Left colon (tissue), 2 donors: ENCODE measurements around the gene SH3RF2. TPM values are rescaled to one million over a fixed set of nuclear protein-coding genes. Genes with fewer than 3 reads are reported as not detected.

Experiments
- ATAC-seq: fragments of 200-7000 bp; cut with Tn5 transposase; one replicate; pipeline ENCODE4 v1.9.1; 2020; ENCODE audit warnings: mild to moderate bottlenecking, moderate library complexity
- DNase-seq, 2 donors: peaks; one replicate each; pipeline ENCODE4 v3.0.0-alpha.2; 2020
- intact Hi-C, 2 donors: fragments of 100-400 bp; cut with DNase I in 1 of 2; cut with micrococcal nuclease in 1 of 2; formaldehyde crosslinking; loops; one replicate each; pipeline versions ENCODE4 v1.11.2 to v1.14.0; 2022; cut with DNase I, micrococcal nuclease
- total RNA-seq, 2 donors: library from RNA; stranded (reverse); fragmentation: NEBNext Ultra II Directional; extraction: Animal tissue kit (Norgen Biotek cat#: 25700); gene quantifications; one replicate each; pipeline ENCODE4 v1.2.1, GENCODE V29; 2021
- donor health status: DM: no; HTN: no; CAD: no.
- donor health status: DM: yes; HTN: yes; CAD: no.

The SH3RF2 gene
- total RNA-seq, 2 donors from 2014 or later = 54.9 to 62.9 TPM

- intact Hi-C loops = no loop called here
- DNase-seq (no peak), ATAC-seq (peak; percentile 40)
Measured at GRCh38 chr5:145918397-145918796, 18.0 kb upstream of the SH3RF2 start.

GRCh38 chr5:145919413-145919812 is 17.0 kb upstream of the SH3RF2 start:
- ATAC-seq = no peak
- DNase-seq = no peak
- intact Hi-C loops = no loop called here

- DNase-seq = no peak
- intact Hi-C loops = no loop called here
- ATAC-seq = no peak
Measured at GRCh38 chr5:145920542-145921210, 15.7 kb upstream of the SH3RF2 start.

- ATAC-seq (no peak), DNase-seq (no peak)
- intact Hi-C loops = no loop called here
Measured at GRCh38 chr5:145921211-145921610, 15.2 kb upstream of the SH3RF2 start.

- no peak for ATAC-seq
- intact Hi-C loops = no loop called here
- DNase-seq = no peak
Measured at GRCh38 chr5:145922059-145922458, 14.3 kb upstream of the SH3RF2 start.

GRCh38 chr5:145923405-145923804 is 13.0 kb upstream of the SH3RF2 start:
- no peak for DNase-seq
- no peak for ATAC-seq
- intact Hi-C loops = no loop called here

GRCh38 chr5:145924849-145925248 is 11.5 kb upstream of the SH3RF2 start:
- intact Hi-C loops = no loop called here
- ATAC-seq = no peak
- no peak for DNase-seq

- intact Hi-C loops = no loop called here
- ATAC-seq (no peak), DNase-seq (no peak)
Measured at GRCh38 chr5:145925353-145925752, 11.0 kb upstream of the SH3RF2 start.

GRCh38 chr5:145925803-145926202 is 10.6 kb upstream of the SH3RF2 start:
- no peak for DNase-seq
- ATAC-seq = no peak
- intact Hi-C loops = no loop called here

GRCh38 chr5:145931718-145932117 is 4.7 kb upstream of the SH3RF2 start:
- ATAC-seq = no peak
- no peak for DNase-seq
- intact Hi-C loops = no loop called here

- intact Hi-C loops = no loop called here
- DNase-seq (no peak), ATAC-seq (no peak)
Measured at GRCh38 chr5:145934276-145934675, 2.1 kb upstream of the SH3RF2 start.

- DNase-seq = peak in 1 of 2 donors; percentile 56
- intact Hi-C loops = no loop called here
- peak; percentile 49 for ATAC-seq
Measured at GRCh38 chr5:145937432-145938250, 1.3 kb downstream of the SH3RF2 start.

- DNase-seq (no peak), ATAC-seq (peak; percentile 12)
Measured at GRCh38 chr5:145938776-145939539, 2.6 kb downstream of the SH3RF2 start.

GRCh38 chr5:145939540-145940065 is 3.2 kb downstream of the SH3RF2 start:
- no peak for DNase-seq
- intact Hi-C loops = no loop called here
- no peak for ATAC-seq

More at GRCh38 chr5:145938776-145939539, 2.6 kb downstream of the SH3RF2 start:
- intact Hi-C loops = no loop called here

- peak; percentile 3 for ATAC-seq
- intact Hi-C loops = no loop called here
- DNase-seq = no peak
Measured at GRCh38 chr5:145941096-145941447, 4.7 kb downstream of the SH3RF2 start.

- intact Hi-C loops = no loop called here
- peak; percentile 8 for ATAC-seq
- DNase-seq = no peak
Measured at GRCh38 chr5:145941448-145942130, 5.2 kb downstream of the SH3RF2 start.

GRCh38 chr5:145942201-145942600 is 5.8 kb downstream of the SH3RF2 start:
- DNase-seq (peak in 1 of 2 donors; percentile 52), ATAC-seq (peak; percentile 29)
- intact Hi-C loops = no loop called here

- intact Hi-C loops = no loop called here
- no peak for DNase-seq
- ATAC-seq = no peak
Measured at GRCh38 chr5:145942749-145943148, 6.4 kb downstream of the SH3RF2 start.

GRCh38 chr5:145943674-145944121 is 7.3 kb downstream of the SH3RF2 start:
- intact Hi-C loops = no loop called here
- DNase-seq = peak in 1 of 2 donors; percentile 43
- ATAC-seq = no peak
